NB4 (cell line): ENCODE results near the gene LPAR2.

Experiments used
- DNase-seq: peaks from one replicate; pipeline ENCODE4 v3.0.0; 2010; ENCODE audit warnings: low read depth
- H3K4me3 ChIP-seq: one replicate; pipeline ENCODE4 v1.5.1; 2011; ENCODE audit warnings: mild to moderate bottlenecking, low read depth, low read length, moderate library complexity
- CTCF ChIP-seq: IDR thresholded peaks from one replicate; pipeline ENCODE4 v1.5.1; 2012; ENCODE audit warnings: low read depth, low read length
- MAX ChIP-seq: IDR thresholded peaks from 2 replicates; pipeline ENCODE4 v1.6.1; 2011; ENCODE audit warnings: low read depth, low read length
- MYC ChIP-seq: IDR thresholded peaks from 2 replicates; pipeline ENCODE4 v1.6.1; 2011; ENCODE audit warnings: low read depth, low read length
- POLR2A ChIP-seq: IDR thresholded peaks from 2 replicates; pipeline ENCODE4 v1.6.1; 2011; ENCODE audit warnings: mild to moderate bottlenecking; ENCODE audit not compliant: insufficient read length; ENCODE audit errors: extremely low read depth

Gene LPAR2

DNA sequence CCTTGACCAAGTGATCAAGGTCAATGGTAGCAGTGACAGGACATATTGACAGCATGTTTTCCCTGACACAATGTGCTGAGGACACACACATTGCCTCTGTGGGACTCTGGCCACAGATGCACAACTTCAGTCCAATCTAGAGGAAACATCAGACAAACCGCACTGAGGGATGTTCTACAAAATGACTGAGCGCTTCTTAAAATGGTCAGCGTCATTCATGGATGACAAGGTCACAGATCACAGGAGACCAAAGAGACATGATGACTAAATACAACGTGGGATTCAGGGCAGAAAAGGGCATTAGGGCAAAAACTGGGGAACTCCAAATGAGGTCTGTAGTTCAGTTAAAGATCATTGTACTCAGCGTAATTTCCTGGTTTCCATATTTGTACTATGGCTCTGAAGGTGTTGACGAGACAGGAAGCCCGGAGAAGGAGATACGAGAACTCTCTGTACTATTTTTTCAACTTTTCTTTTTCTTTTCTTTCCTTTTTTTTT, 30.2 kb downstream of the LPAR2 start:
- no peak for DNase-seq
- H3K4me3 ChIP-seq, result no peak overlapping the region
- TF ChIP-seq POLR2A, result no peak
- no peak for TF ChIP-seq CTCF
- no peak for TF ChIP-seq MAX
- TF ChIP-seq MYC, result no peak

DNA sequence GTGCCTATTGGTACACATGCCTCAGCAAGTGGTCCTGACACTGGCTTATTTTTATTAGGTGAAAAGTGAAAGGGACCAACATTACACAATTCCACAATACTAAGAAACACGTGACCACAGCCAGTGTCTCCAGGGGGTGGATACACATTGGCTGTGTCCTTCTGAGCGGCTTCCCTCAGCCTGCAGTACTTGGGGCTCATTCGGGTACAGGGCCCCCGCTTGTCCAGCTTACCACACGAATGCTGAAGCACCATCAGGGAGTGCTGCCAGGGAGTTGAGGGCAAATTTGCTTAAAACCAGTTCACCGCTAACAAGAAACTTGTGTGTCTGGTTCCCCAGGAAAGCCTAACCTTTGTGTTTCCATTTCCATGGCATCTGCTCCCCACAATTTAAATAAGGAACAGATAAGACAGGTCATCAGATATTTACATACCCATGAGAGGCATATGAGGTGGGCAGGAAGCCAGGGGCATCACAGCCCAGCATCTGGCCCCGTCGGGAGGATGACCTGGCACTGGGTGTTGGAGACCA, 32.8 kb downstream of the LPAR2 start:
- TF ChIP-seq MYC, result peak; percentile 23; the same call in 1 of the 2 replicates
- peak; percentile 97 for TF ChIP-seq MAX
- TF ChIP-seq CTCF, result no peak
- no peak overlapping the region for H3K4me3 ChIP-seq
- peak; percentile 79 for DNase-seq

DNA sequence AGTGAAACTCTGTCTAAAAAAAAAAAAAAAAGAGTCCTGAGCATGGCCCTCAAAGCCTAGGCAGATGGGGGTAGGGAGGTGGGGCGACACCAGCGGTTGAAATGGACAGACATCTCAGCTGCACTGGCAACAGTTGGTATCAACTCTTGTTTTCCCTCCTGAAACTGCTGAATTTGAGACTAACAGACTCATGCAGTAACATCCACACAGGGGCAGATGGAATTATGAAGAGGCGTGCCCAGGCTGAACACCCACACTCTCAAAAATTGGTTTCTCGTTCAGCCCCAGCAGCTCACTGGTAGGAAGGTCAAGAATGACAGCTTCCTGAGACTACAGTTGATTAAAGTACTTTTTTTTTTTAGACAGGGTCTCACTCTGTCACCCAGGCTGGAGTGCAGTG, 33.6 kb downstream of the LPAR2 start:
- TF ChIP-seq MYC, result no peak
- no peak for TF ChIP-seq CTCF
- TF ChIP-seq POLR2A, result no peak
- no peak for TF ChIP-seq MAX
- no peak overlapping the region for H3K4me3 ChIP-seq
- DNase-seq, result peak; percentile 17

DNA sequence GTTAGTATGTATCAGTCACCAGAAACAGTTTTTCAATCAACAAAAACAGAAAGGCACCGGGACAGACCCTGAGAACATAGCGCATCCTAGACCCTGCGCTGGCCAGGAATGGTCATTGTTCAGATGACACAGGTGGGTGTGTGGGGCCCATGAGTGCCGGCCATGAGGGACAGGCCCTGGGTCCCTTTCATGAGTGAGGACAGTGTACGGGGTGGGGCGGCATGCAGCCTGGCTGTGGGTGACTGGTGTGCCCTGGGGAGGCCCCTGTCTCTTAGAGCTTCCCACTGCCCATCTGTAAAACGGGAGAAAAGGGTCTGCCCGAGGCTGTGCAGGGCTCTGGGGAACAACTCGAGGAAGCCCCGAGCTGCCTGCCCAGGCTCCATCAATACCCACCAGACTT, 35.3 kb downstream of the LPAR2 start:
- no peak for DNase-seq
- H3K4me3 ChIP-seq, result no peak overlapping the region
- TF ChIP-seq POLR2A (no peak), CTCF (no peak), MYC (no peak), MAX (no peak)

DNA sequence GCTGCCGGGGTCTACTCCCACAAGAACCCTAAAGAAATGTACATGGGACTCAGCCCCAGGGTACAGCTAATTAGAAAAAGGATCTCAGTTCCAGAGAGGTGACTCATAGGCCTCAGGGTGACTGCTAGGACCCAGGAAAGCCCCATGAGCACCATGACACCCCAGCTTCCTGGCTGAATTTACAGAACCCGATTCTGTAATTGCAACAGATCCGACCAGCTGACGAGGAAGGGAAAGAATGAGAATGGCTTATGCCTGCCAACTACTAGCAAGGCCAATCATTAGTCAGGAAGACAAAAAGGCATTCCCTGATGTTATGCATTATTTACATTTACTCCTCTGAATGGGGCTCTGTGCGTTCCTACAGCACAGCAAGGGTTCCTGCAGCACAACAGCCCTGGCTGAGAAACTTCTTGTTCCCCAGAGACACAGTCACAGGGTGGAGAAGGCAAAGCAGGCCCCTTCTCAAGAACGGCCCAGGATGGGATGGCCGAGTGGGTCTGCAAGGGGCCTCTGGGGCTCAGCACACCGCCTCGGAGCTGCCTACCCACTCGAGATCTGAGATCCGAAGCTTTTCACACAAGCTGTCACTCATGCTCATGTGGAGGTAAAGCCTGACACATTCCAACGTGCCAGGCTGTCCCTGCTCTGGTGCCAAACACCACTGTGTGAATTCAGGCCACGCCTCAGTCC, 36.7 kb downstream of the LPAR2 start:
- peak; percentile 91 for DNase-seq
- peak; percentile 64 for TF ChIP-seq MAX
- peak; percentile 33; the same call in 1 of the 2 replicates for TF ChIP-seq MYC
- no peak for TF ChIP-seq CTCF
- no peak overlapping the region for H3K4me3 ChIP-seq
